ENCODE data around the gene TENM4.

- TF ChIP-seq, protein P1, sequence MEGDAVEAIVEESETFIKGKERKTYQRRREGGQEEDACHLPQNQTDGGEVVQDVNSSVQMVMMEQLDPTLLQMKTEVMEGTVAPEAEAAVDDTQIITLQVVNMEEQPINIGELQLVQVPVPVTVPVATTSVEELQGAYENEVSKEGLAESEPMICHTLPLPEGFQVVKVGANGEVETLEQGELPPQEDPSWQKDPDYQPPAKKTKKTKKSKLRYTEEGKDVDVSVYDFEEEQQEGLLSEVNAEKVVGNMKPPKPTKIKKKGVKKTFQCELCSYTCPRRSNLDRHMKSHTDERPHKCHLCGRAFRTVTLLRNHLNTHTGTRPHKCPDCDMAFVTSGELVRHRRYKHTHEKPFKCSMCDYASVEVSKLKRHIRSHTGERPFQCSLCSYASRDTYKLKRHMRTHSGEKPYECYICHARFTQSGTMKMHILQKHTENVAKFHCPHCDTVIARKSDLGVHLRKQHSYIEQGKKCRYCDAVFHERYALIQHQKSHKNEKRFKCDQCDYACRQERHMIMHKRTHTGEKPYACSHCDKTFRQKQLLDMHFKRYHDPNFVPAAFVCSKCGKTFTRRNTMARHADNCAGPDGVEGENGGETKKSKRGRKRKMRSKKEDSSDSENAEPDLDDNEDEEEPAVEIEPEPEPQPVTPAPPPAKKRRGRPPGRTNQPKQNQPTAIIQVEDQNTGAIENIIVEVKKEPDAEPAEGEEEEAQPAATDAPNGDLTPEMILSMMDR (IDR thresholded peaks at IDR 0.05), result no peak
- no peak for TF ChIP-seq STAT6 (CRISPR knock-in tag; conservative IDR thresholded peaks at IDR 0.05; ENCODE audit: low read depth)
Observed at GRCh38 chr11:79437278-79437980, 3.4 kb downstream of the TENM4 start.

Data from WTC11 (cell line).